ENCODE measurements around the gene TROAP. TPM values are rescaled to one million over a fixed set of nuclear protein-coding genes. Genes with fewer than 3 reads are reported as not detected.
"Not testable (repeated sequence)": the region's sequence is repeated elsewhere in the genome, so short reads cannot be mapped to it uniquely, and the experiment has no call there.

TROAP gene
- total RNA-seq, 1 donor from 2014 or later: not detected

- H3K27ac ChIP-seq: no peak overlapping the region
- H3K9me3 ChIP-seq: no peaks in the 10 kb centered on the region
- intact Hi-C loops (cut with DNase I): no loop called here
- H3K36me3 ChIP-seq: peaks cover 12 to 14% of the 10 kb centered on the region in 2 donors
- no peak for DNase-seq (ENCODE audit: low spot score in 2 of 2)
- H3K4me1 ChIP-seq: no peaks in the 10 kb centered on the region
- no peak overlapping the region for H3K4me3 ChIP-seq
- H3K27me3 ChIP-seq: no peaks in the 10 kb centered on the region
- TF ChIP-seq, protein P1, sequence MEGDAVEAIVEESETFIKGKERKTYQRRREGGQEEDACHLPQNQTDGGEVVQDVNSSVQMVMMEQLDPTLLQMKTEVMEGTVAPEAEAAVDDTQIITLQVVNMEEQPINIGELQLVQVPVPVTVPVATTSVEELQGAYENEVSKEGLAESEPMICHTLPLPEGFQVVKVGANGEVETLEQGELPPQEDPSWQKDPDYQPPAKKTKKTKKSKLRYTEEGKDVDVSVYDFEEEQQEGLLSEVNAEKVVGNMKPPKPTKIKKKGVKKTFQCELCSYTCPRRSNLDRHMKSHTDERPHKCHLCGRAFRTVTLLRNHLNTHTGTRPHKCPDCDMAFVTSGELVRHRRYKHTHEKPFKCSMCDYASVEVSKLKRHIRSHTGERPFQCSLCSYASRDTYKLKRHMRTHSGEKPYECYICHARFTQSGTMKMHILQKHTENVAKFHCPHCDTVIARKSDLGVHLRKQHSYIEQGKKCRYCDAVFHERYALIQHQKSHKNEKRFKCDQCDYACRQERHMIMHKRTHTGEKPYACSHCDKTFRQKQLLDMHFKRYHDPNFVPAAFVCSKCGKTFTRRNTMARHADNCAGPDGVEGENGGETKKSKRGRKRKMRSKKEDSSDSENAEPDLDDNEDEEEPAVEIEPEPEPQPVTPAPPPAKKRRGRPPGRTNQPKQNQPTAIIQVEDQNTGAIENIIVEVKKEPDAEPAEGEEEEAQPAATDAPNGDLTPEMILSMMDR (IDR thresholded peaks at IDR 0.05): no peak
Measured at GRCh38 chr12:49277466-49277865, 45.6 kb upstream of the TROAP start.

GRCh38 chr12:49279706-49280159 lies 43.3 kb upstream of the TROAP start:
- DNase-seq (ENCODE audit: low spot score in 2 of 2): no peak
- no peaks in the 10 kb centered on the region for H3K4me1 ChIP-seq
- H3K4me3 ChIP-seq: no peak overlapping the region
- H3K36me3 ChIP-seq: no peaks in the 10 kb centered on the region
- TF ChIP-seq, protein P1 (IDR thresholded peaks at IDR 0.05): no peak
- intact Hi-C loops (cut with DNase I): no loop called here
- no peaks in the 10 kb centered on the region for H3K27me3 ChIP-seq
- no peak overlapping the region for H3K27ac ChIP-seq
- H3K9me3 ChIP-seq: no peaks in the 10 kb centered on the region

DNA sequence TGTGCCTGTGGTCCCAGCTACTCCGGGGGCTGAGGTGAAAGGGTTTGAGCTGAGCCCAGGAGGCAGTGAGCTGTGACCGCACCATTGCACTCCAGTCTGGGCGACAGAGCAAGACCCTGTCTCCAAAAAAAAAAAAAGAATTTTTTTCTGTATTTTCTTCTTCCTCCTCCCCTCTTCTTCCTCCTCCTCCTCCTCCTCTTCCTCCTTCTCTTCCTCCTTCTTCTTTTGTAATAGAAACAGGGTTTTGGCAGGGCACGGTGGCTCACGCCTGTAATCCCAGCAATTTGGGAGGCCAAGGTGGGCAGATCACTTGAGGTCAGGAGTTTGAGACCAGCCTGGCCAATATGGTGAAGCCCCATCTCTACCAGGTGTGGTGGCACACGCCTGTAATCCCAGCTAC lies 42.5 kb upstream of the TROAP start:
- H3K27ac ChIP-seq; DNase-seq (ENCODE audit: low spot score in 2 of 2); intact Hi-C loops (cut with DNase I); H3K36me3 ChIP-seq; H3K27me3 ChIP-seq; H3K4me3 ChIP-seq; H3K4me1 ChIP-seq; H3K9me3 ChIP-seq: not testable (repeated sequence)

- Histone ChIP-seq H3K27ac (no peak overlapping the region), H3K9me3 (no peaks in the 10 kb centered on the region), H3K4me3 (no peak overlapping the region), H3K4me1 (no peaks in the 10 kb centered on the region), H3K36me3 (no peaks in the 10 kb centered on the region), H3K27me3 (no peaks in the 10 kb centered on the region)
- TF ChIP-seq, protein P1 (IDR thresholded peaks at IDR 0.05): no peak
- intact Hi-C loops (cut with DNase I): no loop called here
- no peak for DNase-seq (ENCODE audit: low spot score in 2 of 2)
Measured at GRCh38 chr12:49282302-49282701, 40.8 kb upstream of the TROAP start.

DNA sequence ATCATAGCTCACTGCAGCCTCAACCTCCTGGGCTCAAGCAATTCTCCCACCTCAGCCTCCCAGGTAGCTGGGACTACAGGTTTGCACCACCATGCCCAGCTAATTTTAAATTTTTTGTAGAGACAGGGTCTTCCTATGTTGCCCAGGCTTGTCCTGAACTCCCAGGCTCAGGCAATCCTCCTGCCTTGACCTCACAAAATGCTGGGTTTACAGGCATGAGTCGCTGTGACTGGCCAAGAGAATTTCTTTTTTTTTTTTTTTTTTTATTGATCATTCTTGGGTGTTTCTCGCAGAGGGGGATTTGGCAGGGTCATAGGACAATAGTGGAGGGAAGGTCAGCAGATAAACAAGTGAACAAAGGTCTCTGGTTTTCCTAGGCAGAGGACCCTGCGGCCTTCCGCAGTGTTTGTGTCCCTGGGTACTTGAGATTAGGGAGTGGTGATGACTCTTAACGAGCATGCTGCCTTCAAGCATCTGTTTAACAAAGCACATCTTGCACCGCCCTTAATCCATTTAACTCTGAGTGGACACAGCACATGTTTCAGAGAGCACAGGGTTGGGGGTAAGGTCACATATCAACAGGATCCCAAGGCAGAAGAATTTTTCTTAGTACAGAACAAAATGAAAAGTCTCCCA lies 40.2 kb upstream of the TROAP start:
- DNase-seq (ENCODE audit: low spot score in 2 of 2); H3K27ac ChIP-seq; H3K4me1 ChIP-seq; H3K36me3 ChIP-seq; H3K4me3 ChIP-seq; H3K27me3 ChIP-seq; intact Hi-C loops (cut with DNase I); H3K9me3 ChIP-seq: not testable (repeated sequence)

- no peaks in the 10 kb centered on the region for H3K27me3 ChIP-seq
- intact Hi-C loops (cut with DNase I): no loop called here
- DNase-seq (ENCODE audit: low spot score in 2 of 2): no peak
- H3K4me3 ChIP-seq: no peak overlapping the region
- H3K4me1 ChIP-seq: no peaks in the 10 kb centered on the region
- no peaks in the 10 kb centered on the region for H3K9me3 ChIP-seq
- no peaks in the 10 kb centered on the region for H3K36me3 ChIP-seq
- H3K27ac ChIP-seq: no peak overlapping the region
- TF ChIP-seq, protein P1 (IDR thresholded peaks at IDR 0.05): no peak
Measured at GRCh38 chr12:49283541-49284429, 39.3 kb upstream of the TROAP start.

Data from ascending aorta (tissue), 2 donors.